ENCODE data around the gene TXNRD1. TPM values are rescaled to one million over a fixed set of nuclear protein-coding genes. Genes with fewer than 3 reads are reported as not detected.
A peak's percentile ranks its signal among the peaks of the same experiment; 100 is the strongest.

The TXNRD1 gene
- total RNA-seq, 1 experiment from 2014 or later = 327 TPM

DNA sequence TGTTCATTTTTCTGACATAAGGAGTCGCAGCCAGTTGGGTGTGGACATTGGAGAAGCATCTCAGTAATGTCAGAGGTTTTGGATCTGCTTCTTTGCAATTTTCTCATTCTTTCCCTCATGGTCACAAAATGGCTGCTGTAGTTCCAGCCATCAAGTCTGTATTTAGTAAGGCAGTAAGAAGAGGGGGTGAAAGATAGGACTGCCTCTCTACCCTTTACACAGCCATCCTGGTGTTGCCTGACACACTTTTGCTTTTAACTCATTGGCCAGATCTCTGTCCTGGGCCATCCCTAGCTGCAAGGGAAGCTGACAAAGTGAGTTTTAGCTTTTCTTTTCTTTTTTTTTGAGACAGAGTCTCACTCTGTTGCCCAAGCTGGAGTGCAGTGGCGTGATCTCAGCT is 154.1 kb downstream of the TXNRD1 start:
- no peak for ATAC-seq
- H4K20me1 ChIP-seq (ENCODE audit: insufficient read depth) = no peaks in the 10 kb centered on the region
- peaks cover 3 to 10% of the 10 kb centered on the region in 2 experiments; a peak in 2 of 4 replicates for H3K9me3 ChIP-seq (ENCODE audit: control insufficient read depth in 1 of 2, insufficient read depth in 1 of 2, low read depth in 1 of 2, low read length in 2 of 2)
- intact Hi-C loops (cut with micrococcal nuclease) = loop anchor here (10.0 kb wide), 1 partner anchor 315 kb away; the partner anchor contains the start of gene GLT8D2
- DNase-seq (ENCODE audit: low read depth, low spot score) = no peak
- H3K27me3 ChIP-seq (ENCODE audit: insufficient read depth, low read length) = no peaks in the 10 kb centered on the region
- RAD21 ChIA-PET (ENCODE audit: low non-redundant PET in 1 of 2, low total read pairs in 2 of 2, uncharacterized antibody in 2 of 2, unreplicated experiment in 2 of 2) = no interaction called here
- no peaks in the 10 kb centered on the region for H3K79me2 ChIP-seq (ENCODE audit: insufficient read depth, low read length)
- no peak overlapping the region for H2AFZ ChIP-seq (ENCODE audit: low read depth, low read length, poor library complexity, severe bottlenecking)
- no peak overlapping the region for H3K27ac ChIP-seq (ENCODE audit: low read depth, low read length)
- POLR2A ChIA-PET = no interaction called here
- H3K9ac ChIP-seq (ENCODE audit: low read length) = no peak overlapping the region
- no peaks in the 10 kb centered on the region for H3K36me3 ChIP-seq (ENCODE audit: control insufficient read depth in 1 of 2, insufficient read depth in 2 of 2, low read length in 2 of 2)
- H3K4me2 ChIP-seq (ENCODE audit: low read length) = no peak overlapping the region
- peaks cover 6 to 16% of the 10 kb centered on the region in 2 experiments; a peak in 3 of 4 replicates for H3K4me1 ChIP-seq (ENCODE audit: control insufficient read depth in 1 of 2, insufficient read depth in 2 of 2, low read length in 2 of 2)
- CTCF ChIA-PET = no interaction called here
- no peaks in the 10 kb centered on the region for H3K9me2 ChIP-seq (ENCODE audit: insufficient read depth)
- BruUV-seq (replicated peaks) = no TSS peak
- no peak for TF ChIP-seq CEBPB (IDR thresholded peaks at IDR 0.05; ENCODE audit: low read depth)
- peak; percentile 14; the same call in 1 of the 2 replicates for TF ChIP-seq CBX3 (IDR thresholded peaks at IDR 0.05; ENCODE audit: low read depth)
- TF ChIP-seq, protein P1, sequence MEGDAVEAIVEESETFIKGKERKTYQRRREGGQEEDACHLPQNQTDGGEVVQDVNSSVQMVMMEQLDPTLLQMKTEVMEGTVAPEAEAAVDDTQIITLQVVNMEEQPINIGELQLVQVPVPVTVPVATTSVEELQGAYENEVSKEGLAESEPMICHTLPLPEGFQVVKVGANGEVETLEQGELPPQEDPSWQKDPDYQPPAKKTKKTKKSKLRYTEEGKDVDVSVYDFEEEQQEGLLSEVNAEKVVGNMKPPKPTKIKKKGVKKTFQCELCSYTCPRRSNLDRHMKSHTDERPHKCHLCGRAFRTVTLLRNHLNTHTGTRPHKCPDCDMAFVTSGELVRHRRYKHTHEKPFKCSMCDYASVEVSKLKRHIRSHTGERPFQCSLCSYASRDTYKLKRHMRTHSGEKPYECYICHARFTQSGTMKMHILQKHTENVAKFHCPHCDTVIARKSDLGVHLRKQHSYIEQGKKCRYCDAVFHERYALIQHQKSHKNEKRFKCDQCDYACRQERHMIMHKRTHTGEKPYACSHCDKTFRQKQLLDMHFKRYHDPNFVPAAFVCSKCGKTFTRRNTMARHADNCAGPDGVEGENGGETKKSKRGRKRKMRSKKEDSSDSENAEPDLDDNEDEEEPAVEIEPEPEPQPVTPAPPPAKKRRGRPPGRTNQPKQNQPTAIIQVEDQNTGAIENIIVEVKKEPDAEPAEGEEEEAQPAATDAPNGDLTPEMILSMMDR (IDR thresholded peaks at IDR 0.05 in 2 of 3, conservative IDR thresholded peaks at IDR 0.05 in 1 of 3; ENCODE audit: borderline replicate concordance in 1 of 3, insufficient read depth in 1 of 3, low read depth in 2 of 3, low read length in 2 of 3) = no peak
- no peak for TF ChIP-seq TCF7L2 (IDR thresholded peaks at IDR 0.05; ENCODE audit: borderline replicate concordance, extremely low read depth, insufficient read depth, insufficient read length)
- H3K4me3 ChIP-seq (replicated peaks in 1 of 2; ENCODE audit: low read depth in 1 of 2, low read length in 2 of 2) = no peak overlapping the region

DNA sequence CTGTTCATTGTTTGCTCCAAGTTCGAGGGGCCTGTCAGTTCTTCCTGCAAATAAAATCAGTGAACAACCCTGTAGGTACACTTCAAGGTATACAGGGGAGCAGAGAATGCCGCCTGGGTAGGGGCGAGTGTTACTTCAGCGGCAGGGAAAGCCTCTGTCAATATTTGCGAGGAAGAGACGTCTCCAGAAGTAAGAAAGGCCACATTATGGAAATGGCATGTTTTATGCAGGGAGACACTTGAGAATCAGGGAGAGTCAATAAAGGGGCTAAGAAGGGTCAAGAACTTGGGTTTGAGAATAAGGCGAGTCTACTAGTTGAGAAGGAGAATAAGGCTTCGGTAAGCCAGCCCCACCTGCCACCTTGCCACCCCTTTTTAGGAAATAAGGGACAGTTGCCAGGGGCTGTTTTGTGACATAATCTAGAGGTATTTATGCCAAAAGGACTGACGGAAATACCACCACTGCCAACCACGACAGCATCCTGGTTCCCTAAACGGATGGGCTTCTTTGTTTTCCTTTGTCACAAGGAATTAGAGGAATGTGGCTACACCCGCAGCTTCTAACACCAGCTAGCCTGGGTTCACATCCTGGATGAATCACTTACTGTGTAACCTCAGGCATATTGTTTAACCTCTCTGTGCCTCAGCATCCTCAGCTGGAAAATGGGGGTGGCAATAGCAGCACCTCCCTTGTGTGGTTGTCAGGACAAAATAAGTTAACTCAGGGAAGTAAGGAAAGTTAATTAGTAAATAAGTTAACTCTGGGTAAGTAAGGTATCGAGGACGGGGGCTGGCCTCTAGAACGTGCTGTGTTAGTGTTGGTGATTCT is 155.7 kb downstream of the TXNRD1 start:
- ChIA-PET CTCF (no interaction called here), POLR2A (no interaction called here), RAD21 (ENCODE audit: low non-redundant PET in 1 of 2, low total read pairs in 2 of 2, uncharacterized antibody in 2 of 2, unreplicated experiment in 2 of 2) (no interaction called here)
- BruUV-seq (replicated peaks) = no TSS peak
- no peak for DNase-seq (ENCODE audit: low read depth, low spot score)
- Histone ChIP-seq H3K9me3 (ENCODE audit: control insufficient read depth in 1 of 2, insufficient read depth in 1 of 2, low read depth in 1 of 2, low read length in 2 of 2) (peaks cover 3 to 10% of the 10 kb centered on the region in 2 experiments; a peak in 2 of 4 replicates), H3K4me2 (ENCODE audit: low read length) (peak overlapping the region; percentile 47), H2AFZ (ENCODE audit: low read depth, low read length, poor library complexity, severe bottlenecking) (no peak overlapping the region), H3K4me1 (ENCODE audit: control insufficient read depth in 1 of 2, insufficient read depth in 2 of 2, low read length in 2 of 2) (peaks cover 6 to 22% of the 10 kb centered on the region in 2 experiments; a peak in 3 of 4 replicates), H3K9me2 (ENCODE audit: insufficient read depth) (no peaks in the 10 kb centered on the region), H4K20me1 (ENCODE audit: insufficient read depth) (no peaks in the 10 kb centered on the region), H3K36me3 (ENCODE audit: control insufficient read depth in 1 of 2, insufficient read depth in 2 of 2, low read length in 2 of 2) (no peaks in the 10 kb centered on the region), H3K79me2 (ENCODE audit: insufficient read depth, low read length) (no peaks in the 10 kb centered on the region), H3K27me3 (ENCODE audit: insufficient read depth, low read length) (no peaks in the 10 kb centered on the region), H3K4me3 (replicated peaks in 1 of 2; ENCODE audit: low read depth in 1 of 2, low read length in 2 of 2) (no peak overlapping the region), H3K27ac (ENCODE audit: low read depth, low read length) (no peak overlapping the region), H3K9ac (ENCODE audit: low read length) (no peak overlapping the region)
- peak; percentile 76 for ATAC-seq
- TF ChIP-seq YY1 (IDR thresholded peaks at IDR 0.05; ENCODE audit: extremely low read depth, insufficient replicate concordance, low read depth, low read length) = no peak
- no peak for TF ChIP-seq SRF (IDR thresholded peaks at IDR 0.05; ENCODE audit: low read depth)
- no peak for TF ChIP-seq FOSL1 (IDR thresholded peaks at IDR 0.05; ENCODE audit: low read depth)
- no peak for TF ChIP-seq RAD21 (IDR thresholded peaks at IDR 0.05; ENCODE audit: low read depth)
- no peak for TF ChIP-seq TCF7L2 (IDR thresholded peaks at IDR 0.05; ENCODE audit: borderline replicate concordance, extremely low read depth, insufficient read depth, insufficient read length)
- TF ChIP-seq CEBPB (IDR thresholded peaks at IDR 0.05; ENCODE audit: low read depth) = no peak
- TF ChIP-seq JUND (IDR thresholded peaks at IDR 0.05) = no peak
- no peak for TF ChIP-seq ZNF274 (IDR thresholded peaks at IDR 0.05; ENCODE audit: low read depth, low read length)
- TF ChIP-seq, protein P2, sequence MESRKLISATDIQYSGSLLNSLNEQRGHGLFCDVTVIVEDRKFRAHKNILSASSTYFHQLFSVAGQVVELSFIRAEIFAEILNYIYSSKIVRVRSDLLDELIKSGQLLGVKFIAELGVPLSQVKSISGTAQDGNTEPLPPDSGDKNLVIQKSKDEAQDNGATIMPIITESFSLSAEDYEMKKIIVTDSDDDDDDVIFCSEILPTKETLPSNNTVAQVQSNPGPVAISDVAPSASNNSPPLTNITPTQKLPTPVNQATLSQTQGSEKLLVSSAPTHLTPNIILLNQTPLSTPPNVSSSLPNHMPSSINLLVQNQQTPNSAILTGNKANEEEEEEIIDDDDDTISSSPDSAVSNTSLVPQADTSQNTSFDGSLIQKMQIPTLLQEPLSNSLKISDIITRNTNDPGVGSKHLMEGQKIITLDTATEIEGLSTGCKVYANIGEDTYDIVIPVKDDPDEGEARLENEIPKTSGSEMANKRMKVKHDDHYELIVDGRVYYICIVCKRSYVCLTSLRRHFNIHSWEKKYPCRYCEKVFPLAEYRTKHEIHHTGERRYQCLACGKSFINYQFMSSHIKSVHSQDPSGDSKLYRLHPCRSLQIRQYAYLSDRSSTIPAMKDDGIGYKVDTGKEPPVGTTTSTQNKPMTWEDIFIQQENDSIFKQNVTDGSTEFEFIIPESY (IDR thresholded peaks at IDR 0.05; ENCODE audit: extremely low read depth, insufficient replicate concordance, low read length) = no peak
- no peak for TF ChIP-seq ELF1 (IDR thresholded peaks at IDR 0.05; ENCODE audit: borderline replicate concordance, low read depth)
- no peak for TF ChIP-seq ZFX (IDR thresholded peaks at IDR 0.05)
- TF ChIP-seq EZH2phosphoT487 (IDR thresholded peaks at IDR 0.05; ENCODE audit: borderline replicate concordance) = no peak
- no peak for TF ChIP-seq POLR2A (IDR thresholded peaks at IDR 0.05; ENCODE audit: borderline replicate concordance, extremely low read depth, insufficient read depth, insufficient read length)
- no peak for TF ChIP-seq POLR2AphosphoS5 (IDR thresholded peaks at IDR 0.05; ENCODE audit: low read depth, low read length)
- intact Hi-C loops (cut with micrococcal nuclease) = no loop called here
